ENCODE measurements around the gene PMVK.

DNA sequence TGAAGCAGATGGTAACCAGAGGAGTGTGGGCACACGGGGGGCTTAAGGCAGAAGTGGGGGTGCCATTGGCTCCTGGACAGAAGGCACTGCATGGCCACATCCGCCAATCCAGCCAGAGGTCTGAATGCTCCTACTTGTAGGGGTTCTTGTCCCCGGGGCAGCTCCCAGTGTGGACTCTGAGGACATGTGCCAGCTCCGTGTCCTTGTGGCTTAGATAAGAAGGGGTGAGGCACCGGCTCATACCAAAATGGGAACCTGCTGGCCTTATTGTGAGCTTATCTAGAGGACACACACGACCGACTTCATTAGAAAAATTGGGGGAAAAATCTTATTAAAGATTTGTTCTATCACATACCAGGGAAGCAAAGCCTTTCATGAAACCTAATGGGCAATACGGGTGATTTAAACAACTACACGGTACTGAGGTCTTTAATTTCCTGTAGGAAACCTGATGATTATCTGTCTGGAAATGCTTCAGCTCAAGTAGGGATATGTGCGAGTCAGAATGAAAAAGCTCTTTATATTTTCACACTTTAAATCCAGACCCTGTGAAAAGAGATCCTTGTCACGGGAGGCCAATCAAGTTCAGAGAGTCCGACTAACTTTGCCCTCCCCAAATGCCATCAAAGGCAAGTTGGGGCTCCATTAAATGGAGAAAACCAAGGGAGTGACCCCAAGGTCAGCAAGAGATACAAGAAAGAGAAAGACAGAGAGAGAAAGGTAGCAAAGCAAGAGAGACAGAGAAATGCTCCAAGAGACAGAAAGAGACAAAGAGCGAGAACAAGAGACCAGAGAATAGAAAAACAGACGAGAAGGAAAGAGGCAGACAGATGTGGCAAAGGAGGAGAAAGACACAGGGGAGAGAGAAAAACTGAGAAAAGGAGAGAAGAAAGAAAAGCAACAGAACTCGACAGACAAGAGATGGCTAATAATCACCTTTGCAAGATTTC, 52.3 kb downstream of the PMVK start:
- TF ChIP-seq EZH2 (IDR thresholded peaks at IDR 0.05; ENCODE audit: insufficient read depth, low read length), result no peak
- TF ChIP-seq CTCF (IDR thresholded peaks at IDR 0.05; ENCODE audit: insufficient read depth, low read depth, low read length), result no peak

Data from astrocyte (in vitro differentiated cells and primary cell).